SH-SY5Y (cell line): Measurements from ENCODE around the gene EDN1.

Experiments
- GATA2 ChIP-seq: IDR thresholded peaks from 2 replicates; pipeline ENCODE4 v1.6.1; 2011; ENCODE audit warnings: mild to moderate bottlenecking, low read depth, low read length
- GATA3 ChIP-seq: IDR thresholded peaks from 2 replicates; pipeline ENCODE4 v1.6.1; 2011; ENCODE audit warnings: low read depth, mild to moderate bottlenecking, low read length, moderate library complexity

DNA sequence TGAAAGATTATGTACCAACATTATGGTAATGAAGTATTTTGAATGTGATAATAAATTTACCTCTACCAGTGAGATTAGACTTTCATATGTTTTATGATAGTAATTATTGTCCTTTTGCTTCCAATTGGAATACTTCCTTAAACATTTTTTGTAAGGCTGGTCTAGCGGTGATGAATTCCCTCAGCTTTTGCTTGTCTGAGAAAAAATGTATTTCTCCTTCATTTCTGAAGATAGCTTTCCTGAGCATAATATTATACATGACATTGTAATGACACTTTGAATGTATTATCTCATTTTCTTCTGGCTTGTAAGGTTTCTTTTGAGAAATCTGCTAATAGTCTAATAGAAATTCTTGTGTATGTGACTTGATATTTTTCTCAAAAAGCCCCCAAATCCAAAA, 18.6 kb upstream of the EDN1 start:
- TF ChIP-seq GATA3 = no peak
- TF ChIP-seq GATA2 = no peak
